ENCODE data around the gene GPC3. TPM values are rescaled to one million over a fixed set of nuclear protein-coding genes. Genes with fewer than 3 reads are reported as not detected.

GPC3 gene
- total RNA-seq, 6 experiments from 2014 or later, result 0.31 to 6.8 (median 1.8) TPM

DNA sequence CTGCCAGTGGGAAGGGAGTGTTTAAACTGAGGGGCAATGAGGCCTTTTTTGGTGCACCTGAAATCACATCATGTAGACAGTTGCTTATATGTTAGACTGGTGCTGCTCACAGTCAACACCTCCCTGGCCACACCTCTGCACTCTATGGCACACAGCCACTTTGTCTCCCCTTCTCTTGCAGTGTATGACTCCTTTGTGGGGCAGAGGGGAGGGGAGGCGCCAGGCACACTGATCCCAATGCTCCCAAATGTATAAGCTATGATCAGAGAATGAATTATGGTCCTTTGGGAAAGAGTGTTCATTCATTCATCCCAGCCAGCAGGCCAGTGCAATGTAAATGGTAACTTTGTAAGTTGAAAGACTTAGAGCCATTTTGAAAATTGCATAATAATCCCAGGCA, 4.6 kb upstream of the GPC3 start:
- TF ChIP-seq CTCF (IDR thresholded peaks at IDR 0.05) (no peak), POLR2A (IDR thresholded peaks at IDR 0.05) (no peak)
- H3K9me3 ChIP-seq, result no peaks in the 10 kb centered on the region
- intact Hi-C loops (cut with DNase I), result no loop called here
- peaks cover 0 to 3% of the 10 kb centered on the region in 2 donors for H3K27me3 ChIP-seq
- no peaks in the 10 kb centered on the region for H3K36me3 ChIP-seq
- DNase-seq, result no peak
- H3K4me3 ChIP-seq, result no peak overlapping the region
- H3K27ac ChIP-seq, result no peak overlapping the region
- ATAC-seq, result no peak
- 0% methylated on average over 1 of the region's 1 CpG for WGBS (ENCODE audit: insufficient coverage, low coverage, low lambda C conversion rate, missing lambda C conversion rate)
- H3K4me1 ChIP-seq, result no peaks in the 10 kb centered on the region

DNA sequence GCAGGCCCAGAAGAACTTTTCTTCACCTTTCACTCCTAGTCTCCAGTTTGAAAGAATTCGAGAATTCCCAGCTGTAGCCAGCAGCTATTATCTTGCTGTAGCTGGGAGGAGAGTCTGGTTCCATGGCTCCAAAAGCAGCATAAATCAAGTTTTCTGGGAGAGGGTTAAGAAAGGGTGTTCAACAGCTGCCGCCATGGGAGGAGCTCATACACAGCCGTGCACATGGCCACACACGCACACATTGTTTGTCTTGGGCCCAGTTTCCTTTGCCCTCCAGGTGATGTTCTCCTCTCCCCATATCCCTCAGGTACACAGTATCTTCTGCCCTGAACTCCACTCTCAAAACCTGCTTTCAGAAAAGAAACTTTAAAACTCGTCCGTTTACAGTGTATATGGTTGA, 4.1 kb upstream of the GPC3 start:
- Histone ChIP-seq H3K4me1 (no peaks in the 10 kb centered on the region), H3K27ac (no peak overlapping the region), H3K36me3 (no peaks in the 10 kb centered on the region), H3K27me3 (peaks cover 0 to 6% of the 10 kb centered on the region in 2 donors), H3K4me3 (no peak overlapping the region), H3K9me3 (no peaks in the 10 kb centered on the region)
- intact Hi-C loops (cut with DNase I), result no loop called here
- WGBS (ENCODE audit: insufficient coverage, low coverage, low lambda C conversion rate, missing lambda C conversion rate), result 71% methylated on average over 6 of the region's 6 CpGs
- TF ChIP-seq POLR2A (IDR thresholded peaks at IDR 0.05), result no peak
- no peak for TF ChIP-seq CTCF (IDR thresholded peaks at IDR 0.05)
- ATAC-seq, result no peak
- DNase-seq, result no peak

DNA sequence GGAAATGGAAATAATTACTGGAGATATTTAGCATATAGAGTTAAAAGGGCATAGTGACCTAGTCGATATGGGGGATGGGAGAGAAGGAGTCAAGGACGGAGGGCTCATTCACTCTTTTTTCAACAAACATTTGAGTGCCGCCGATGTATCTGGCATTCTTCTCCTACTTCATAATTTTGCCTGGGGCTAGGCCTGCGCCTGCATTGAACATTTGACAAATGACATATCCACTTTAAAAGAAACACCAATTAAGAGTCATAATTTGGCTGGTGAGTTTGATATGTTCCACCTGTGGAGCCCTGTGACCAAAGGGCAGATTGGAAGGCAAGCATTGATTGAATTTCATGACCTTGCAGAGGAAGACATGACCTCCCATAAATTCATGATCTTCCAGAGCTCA, 2.6 kb upstream of the GPC3 start:
- H3K27ac ChIP-seq, result no peak overlapping the region
- H3K4me3 ChIP-seq, result no peak overlapping the region
- peaks cover 0 to 9% of the 10 kb centered on the region in 2 donors for H3K27me3 ChIP-seq
- no peaks in the 10 kb centered on the region for H3K9me3 ChIP-seq
- no peaks in the 10 kb centered on the region for H3K4me1 ChIP-seq
- ATAC-seq (no peak), DNase-seq (no peak)
- 79% methylated on average over 5 of the region's 5 CpGs for WGBS (ENCODE audit: insufficient coverage, low coverage, low lambda C conversion rate, missing lambda C conversion rate)
- intact Hi-C loops (cut with DNase I), result no loop called here
- TF ChIP-seq CTCF (IDR thresholded peaks at IDR 0.05), result no peak
- no peak for TF ChIP-seq POLR2A (IDR thresholded peaks at IDR 0.05)
- no peaks in the 10 kb centered on the region for H3K36me3 ChIP-seq

DNA sequence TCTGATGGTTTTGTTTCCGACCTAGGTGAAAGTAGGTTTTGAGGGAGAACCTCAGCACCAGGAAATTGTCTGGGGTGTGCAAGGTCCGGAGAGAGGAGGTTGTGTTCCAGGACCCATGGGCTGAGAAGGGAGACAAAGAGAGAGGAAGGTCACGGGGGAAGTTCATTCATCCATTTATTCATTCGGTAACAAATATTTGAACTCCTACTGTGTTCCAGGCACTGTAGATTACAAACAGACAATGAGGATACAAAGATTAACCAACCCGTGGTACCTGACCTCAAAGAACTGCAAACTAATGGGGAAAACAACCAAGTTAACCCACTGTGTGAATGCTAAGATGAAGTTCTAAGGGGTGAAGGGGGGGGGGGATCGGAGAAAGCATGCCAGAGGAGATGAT, 1.8 kb upstream of the GPC3 start:
- Histone ChIP-seq H3K4me3 (no peak overlapping the region), H3K36me3 (no peaks in the 10 kb centered on the region), H3K9me3 (no peaks in the 10 kb centered on the region), H3K4me1 (no peaks in the 10 kb centered on the region), H3K27ac (no peak overlapping the region), H3K27me3 (peaks cover 0 to 9% of the 10 kb centered on the region in 2 donors)
- no peak for DNase-seq
- intact Hi-C loops (cut with DNase I), result no loop called here
- no peak for ATAC-seq
- TF ChIP-seq POLR2A (IDR thresholded peaks at IDR 0.05) (no peak), CTCF (IDR thresholded peaks at IDR 0.05) (no peak)
- 51% methylated on average over 5 of the region's 6 CpGs for WGBS (ENCODE audit: insufficient coverage, low coverage, low lambda C conversion rate, missing lambda C conversion rate)

Measured in right lobe of liver (tissue), 6 donors.